HL-60 (cell line): ENCODE data around the gene KLHDC1.

ENCODE experiments used
- CTCF ChIP-seq: IDR thresholded peaks from one replicate; pipeline ENCODE4 v1.5.1; 2011; ENCODE audit warnings: low read length, control low read depth, inconsistent platforms; ENCODE audit not compliant: insufficient read depth
- GABPA ChIP-seq: IDR thresholded peaks from 2 replicates; pipeline ENCODE4 v1.6.1; 2012; ENCODE audit warnings: low read depth
- REST ChIP-seq: IDR thresholded peaks from 2 replicates; pipeline ENCODE4 v1.6.1; 2012; ENCODE audit warnings: low read depth; ENCODE audit not compliant: insufficient replicate concordance
- SPI1 ChIP-seq: IDR thresholded peaks from 2 replicates; pipeline ENCODE4 v1.6.1; 2012; ENCODE audit warnings: low read depth, mild to moderate bottlenecking, borderline replicate concordance

DNA sequence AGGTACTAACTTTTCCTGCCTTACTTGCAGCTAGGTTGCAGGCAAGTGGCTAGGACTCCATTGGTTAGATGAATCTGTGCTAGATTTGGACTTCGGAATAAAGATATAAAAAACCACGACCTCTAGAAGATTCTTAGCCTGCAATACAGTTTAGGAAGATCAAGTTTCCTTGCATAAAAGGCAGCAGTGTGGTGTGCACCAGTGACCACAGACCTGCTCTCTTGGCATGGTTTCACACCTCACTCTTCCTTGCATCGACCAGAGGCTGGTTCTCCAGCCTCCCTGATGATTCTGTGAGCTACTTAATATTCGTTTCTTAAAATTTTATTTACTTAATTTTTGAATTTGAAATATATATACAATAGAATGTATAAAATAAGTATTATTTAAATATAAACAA lies 9.8 kb downstream of the KLHDC1 start:
- TF ChIP-seq GABPA = no peak
- TF ChIP-seq REST = no peak
- TF ChIP-seq CTCF = no peak
- TF ChIP-seq SPI1 = no peak
